Glomerular visceral epithelial cell (primary cell): ENCODE data around the gene TBL1X.

Experiments used
- DNase-seq: peaks from one replicate; pipeline ENCODE4 v3.0.0-alpha.2; 2016; ENCODE audit errors: extremely low spot score

TBL1X gene

DNA sequence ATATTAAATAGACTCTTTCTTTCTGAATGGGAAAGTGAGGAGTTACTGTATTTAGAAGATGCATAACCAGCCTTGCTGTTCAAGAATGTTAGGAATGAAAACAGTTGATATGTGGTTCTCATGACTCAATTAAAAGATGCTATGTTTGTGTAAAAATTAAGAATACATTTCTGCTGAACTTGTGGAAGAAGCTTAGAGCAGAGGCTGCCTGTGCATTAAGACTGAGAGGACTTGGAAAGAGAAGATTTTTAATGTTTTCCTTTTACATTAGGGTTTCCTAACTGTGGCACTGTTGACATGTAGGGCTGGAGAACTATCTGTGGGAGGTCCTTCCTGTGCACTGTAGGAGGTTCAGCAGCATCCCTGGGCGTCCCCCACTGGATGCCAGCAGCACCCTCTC is 163.1 kb downstream of the TBL1X start:
- DNase-seq = no peak

DNA sequence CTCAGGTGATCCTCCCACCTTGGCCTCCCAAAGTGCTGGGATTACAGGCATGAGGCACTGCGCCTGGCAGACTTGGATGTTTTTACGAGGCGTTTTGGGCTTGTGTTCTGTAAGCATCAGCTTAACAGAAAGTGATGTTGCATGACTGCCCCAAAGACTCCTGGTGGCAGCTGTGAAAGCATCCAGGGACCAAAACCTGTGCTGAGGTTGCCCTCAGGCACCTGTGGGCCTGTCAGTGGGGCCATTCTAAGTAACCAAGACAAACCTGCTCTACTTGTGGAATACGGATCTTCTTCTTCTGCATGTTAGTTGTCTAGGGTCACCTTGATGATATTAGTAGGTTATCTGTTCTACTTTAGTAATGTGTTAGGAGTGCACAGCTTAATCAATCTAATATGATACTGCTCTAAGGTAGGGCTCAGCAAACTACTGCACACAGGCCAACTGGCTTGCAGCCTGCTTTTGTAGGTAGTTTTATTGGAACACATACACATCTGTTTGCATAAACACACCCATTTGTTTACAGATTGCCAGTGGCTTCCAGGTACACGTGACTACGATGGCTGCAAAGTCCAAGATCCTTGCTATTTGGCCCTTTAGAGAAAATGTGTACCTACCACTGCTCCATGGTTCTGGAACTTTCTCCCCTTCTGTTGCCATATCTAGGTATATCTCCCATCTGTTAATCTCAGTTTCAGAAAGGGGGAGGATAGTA is 164.1 kb downstream of the TBL1X start:
- DNase-seq = no peak

DNA sequence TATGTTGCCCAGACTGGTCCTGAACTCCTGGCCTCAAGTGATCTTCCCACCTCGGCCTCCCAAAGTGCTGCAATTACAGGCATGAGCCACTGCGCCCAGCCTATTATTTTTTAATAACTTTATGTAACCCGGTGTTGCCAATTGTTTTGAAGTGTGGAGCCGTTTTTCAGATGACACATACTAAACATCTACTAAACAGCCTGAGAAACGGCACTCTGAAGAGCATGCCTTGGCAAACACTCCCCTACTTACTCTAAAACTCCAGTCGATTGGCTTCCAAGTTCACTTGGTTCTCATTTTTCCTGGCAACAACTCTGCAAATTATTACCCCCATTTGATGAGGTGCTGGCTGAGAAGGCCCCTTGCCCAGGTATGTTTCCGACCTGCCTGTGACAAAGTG is 169.7 kb downstream of the TBL1X start:
- no peak for DNase-seq

GRCh38 chrX:9635368-9635767 is 170.5 kb downstream of the TBL1X start:
- no peak for DNase-seq

- DNase-seq = no peak
Observed at GRCh38 chrX:9635803-9636202, 170.9 kb downstream of the TBL1X start.

DNA sequence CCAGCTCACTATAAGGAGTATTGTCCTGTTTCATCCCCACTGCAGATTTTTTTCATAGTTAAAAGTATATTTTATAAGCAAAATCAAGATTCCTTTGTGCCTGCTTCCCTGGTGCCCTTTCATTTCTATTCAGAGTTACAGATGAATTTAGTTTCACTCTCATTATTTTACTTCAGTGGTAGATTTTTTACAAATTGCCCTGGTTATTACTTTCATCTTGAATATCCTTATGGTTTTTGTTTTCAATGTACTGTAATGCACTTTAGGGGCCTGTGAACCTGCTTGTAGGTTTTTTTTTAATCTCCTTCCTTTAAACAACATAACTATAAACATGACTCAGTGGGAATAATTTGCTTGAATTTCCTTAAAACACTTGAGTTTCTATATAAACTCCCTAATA is 174.0 kb downstream of the TBL1X start:
- no peak for DNase-seq

DNA sequence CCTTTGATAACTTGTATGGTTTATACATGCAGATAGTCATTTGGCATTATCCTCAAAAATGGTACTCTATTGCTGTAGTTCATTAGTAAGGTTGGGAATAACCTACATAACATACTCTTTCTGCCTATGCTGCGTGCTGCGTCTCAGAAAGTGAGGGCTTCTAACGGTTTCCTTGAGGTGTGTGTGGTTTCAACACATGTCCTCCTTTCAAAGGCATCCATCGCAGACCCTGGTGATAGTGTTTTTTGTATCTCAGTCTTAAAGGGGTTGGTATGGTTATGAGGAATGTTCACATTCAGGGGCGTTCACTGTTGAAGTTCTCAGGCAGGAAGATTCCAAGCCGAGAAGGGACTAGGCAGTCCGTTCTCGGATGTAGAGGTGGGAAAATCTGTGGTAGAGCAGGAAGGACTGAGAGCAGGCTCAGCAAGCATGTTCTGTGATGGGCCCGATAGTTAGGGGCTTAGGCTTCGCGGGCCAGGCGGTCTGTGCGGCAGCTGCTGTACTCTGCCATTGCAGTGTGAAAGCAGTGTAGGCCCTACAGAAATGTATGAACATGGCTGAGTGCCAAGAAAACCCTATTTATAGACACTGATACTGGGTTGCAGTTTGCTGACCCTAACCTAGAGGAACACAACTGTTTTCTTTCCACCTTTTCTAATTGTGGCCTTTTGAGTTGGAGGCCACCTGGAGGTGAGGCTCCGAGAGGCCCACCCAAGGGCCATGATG is 177.6 kb downstream of the TBL1X start:
- DNase-seq = no peak

- DNase-seq = no peak
Observed at GRCh38 chrX:9643807-9644206, 178.9 kb downstream of the TBL1X start.

- peak; percentile 35 for DNase-seq
Observed at GRCh38 chrX:9644335-9644734, 179.5 kb downstream of the TBL1X start.

DNA sequence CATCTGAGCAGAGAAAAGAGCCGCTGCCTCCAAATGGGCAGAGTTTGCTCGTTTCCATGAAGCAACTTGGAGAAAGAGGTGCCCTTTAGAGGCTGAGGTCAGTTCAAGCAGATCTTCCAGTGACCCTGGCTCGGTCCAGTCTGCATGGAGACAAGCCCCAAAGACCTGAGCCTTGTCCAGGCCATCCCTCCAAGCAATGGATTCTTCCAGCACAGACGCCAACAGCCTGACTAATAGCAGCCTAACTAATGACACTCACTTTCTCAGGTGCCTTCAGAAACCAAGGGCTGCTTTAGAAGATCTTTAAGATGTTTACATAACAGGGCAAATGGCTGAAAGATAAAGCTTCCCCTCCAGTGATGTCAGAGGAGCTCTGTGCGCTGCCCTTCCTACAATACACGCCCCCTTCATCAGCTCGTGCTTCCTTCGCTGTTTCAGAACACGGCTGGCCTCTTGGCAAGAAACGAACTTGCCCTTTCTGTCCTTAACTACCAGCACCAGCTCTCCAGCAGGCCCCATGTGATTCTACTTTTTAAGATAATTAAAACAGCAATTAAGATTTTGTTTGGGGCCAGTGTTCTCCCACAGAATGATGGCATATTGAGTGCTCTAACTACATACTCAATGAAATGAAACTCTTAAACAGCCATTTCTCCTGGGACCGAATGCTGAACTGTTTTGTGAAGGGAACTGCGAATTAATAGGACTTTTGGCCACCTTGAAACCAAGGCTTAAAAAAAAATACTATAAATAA is 181.8 kb downstream of the TBL1X start:
- DNase-seq = no peak

GRCh38 chrX:9647431-9647830 is 182.6 kb downstream of the TBL1X start:
- DNase-seq = no peak

DNA sequence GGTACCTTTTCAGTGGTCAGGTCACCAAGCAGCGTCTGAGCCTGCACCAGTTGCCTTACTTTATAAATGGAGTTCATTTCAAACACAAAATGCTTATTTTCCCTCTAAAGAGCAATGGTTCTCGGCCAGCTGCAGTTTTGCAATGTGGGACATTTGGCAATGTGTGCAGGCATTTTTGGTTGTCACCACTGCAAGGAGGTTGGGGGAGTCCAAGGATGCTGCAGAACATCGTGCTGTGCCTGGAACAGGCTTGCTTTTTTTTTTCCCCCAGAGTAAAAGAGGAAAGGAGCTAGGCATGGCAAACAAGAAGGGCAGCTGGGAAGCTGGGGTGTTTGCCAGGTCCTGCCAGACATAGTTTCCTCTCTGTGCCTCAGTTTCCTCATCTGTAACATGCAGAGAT is 185.2 kb downstream of the TBL1X start:
- DNase-seq = no peak

GRCh38 chrX:9651737-9652136 is 186.9 kb downstream of the TBL1X start:
- DNase-seq = no peak

DNA sequence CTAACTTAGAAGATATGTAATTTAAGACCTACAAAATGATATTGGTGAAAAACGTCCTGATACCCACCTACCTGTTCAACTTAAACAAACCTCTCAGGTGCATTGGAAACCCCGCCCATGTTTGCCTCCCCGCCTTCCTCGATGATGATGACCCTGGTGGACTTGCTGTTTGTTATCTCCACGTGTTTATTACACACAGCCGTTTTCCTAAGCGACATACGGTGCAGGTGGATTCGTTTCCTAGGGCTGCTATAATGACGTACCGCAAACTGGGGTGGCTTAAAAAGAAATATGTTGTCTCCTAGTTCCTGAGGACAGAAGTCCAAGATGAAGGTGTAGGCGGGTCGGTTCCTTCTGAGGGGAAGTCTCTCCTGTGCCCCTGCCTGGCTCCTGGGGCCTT is 190.1 kb downstream of the TBL1X start:
- DNase-seq = no peak

DNA sequence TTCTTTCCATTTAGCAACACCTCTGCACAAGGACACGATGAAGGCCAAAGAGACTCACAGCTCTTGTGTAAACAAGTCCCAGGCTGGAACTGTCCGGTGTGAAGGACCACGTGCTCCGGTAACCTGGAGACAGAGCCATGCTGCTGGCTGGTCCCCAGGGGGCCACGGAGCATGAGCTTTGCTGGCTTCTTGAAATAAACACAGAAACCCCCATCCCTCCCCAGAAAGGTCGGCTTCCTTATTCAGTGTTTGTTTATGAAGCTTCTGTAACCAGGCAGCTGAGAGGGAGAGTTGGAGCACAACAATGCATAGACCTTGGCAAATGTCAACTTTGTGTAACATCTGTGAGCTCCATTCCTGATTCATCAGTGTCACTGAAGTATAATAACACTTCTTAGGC is 191.4 kb downstream of the TBL1X start:
- DNase-seq = no peak

DNA sequence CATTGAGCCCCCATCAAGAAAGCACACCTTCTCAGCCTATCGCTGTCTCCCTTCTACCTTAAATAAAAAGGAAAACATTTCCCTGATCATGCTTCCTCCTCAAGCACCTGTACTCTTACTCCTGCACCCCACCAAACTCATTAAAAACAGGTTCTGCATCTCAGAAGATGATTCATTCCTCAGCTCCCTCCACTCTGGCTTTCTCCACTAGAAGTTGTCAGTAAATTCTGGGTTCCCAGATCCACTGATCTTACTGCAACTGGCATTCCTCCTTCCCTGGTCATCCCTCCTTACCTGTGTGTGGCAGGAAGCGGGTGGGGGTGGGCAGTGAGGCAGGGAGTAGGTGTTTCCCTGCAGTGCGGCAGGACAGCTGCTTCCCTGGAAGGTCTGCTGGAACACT is 192.0 kb downstream of the TBL1X start:
- no peak for DNase-seq

DNA sequence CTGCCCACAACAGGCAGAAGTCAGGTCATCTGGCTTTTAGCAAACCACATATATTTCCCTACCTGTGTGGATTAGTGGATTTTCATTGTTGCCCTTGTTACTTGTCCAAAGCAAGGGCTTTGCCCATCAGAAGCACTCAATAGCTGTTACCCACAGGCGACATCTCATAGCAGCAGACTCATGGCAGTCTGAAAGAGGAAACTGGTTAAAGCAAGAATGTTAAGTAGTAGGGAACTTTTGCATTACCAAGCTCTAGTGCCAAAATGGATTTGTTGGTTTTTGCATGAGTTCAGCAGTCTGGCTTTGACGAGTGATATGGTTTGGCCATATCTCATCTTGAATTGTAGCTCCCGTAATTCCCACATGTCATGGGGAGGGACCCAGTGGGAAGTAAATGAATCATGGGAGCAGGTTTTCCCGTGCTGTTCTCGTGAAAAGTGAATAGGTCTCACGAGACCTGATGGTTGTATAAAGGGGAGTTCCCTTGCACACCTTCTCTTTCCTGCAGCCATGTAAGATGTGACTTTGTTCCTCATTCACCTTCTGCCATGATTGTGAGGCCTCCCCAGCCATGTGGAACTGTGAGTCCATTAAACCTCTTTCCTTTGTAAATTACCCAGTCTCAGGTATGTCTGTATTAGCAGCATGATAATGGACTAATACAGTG is 192.9 kb downstream of the TBL1X start:
- DNase-seq = no peak

DNA sequence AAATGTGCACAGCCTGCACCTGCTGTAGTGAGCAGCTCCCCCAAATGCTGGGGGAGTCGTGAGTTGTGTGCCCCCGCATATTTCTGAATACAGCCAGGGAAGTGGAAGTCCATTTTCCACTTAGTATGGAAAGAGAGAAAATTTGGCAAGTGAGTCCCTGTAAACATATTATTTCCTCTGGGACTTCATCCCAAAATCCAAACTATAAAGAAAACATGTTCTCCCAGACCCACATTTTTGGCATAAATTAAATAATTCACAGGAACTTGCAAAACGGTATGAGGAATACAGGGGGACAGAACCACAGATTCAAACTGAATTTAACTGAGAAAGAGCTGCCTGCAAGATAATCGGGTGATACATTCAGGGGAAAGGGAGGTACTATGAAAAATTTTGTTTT is 193.6 kb downstream of the TBL1X start:
- no peak for DNase-seq

- DNase-seq = no peak
Observed at GRCh38 chrX:9659571-9660195, 194.8 kb downstream of the TBL1X start.

DNA sequence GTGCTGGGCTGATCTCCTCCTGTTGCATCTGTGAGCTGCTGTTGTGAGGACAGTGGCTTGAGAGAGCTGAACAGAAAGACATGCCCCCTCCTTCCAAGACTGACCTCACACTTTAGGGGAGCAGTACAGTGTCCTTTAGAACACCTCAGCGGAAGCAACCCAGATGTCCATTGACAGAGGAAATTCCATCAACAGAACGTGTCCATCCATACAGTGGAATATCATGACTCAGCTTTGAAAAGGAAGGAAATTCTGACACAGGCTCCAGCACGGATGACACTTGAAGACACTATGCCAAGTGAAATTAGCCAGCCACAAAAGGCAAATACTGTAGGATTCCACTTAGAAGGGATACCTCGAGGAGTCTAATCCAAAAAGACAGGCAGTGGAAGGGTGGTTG is 197.3 kb downstream of the TBL1X start:
- peak; percentile 21 for DNase-seq

DNA sequence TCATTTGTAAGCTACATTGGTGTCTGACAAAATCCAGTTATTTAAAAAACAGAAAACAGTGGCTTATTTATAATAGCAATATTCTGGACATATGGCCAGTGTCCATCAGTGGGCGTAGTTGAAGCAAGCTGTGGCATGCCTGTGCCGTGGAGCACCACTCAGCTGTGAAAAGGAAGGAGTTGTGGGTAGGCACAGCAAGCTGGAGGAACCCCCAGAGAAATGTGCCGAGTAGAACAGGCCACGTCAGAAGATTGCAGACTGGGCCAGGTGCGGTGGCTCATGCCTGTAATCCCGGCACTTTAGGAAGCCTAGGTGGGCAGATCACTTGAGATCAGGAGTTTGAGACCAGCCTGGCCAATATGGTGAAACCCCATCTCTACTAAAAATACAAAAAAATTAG is 198.4 kb downstream of the TBL1X start:
- no peak for DNase-seq

GRCh38 chrX:9664224-9664623 is 199.4 kb downstream of the TBL1X start:
- no peak for DNase-seq
